Activated CD4-positive, alpha-beta memory T cell treated with anti-CD3 and anti-CD28 coated beads, Interleukin-2, amount 10 ng/mL, durations not matched to agents 7 days and 5 days (primary cell): ENCODE measurements around the gene FAM114A2. TPM values are rescaled to one million over a fixed set of nuclear protein-coding genes. Genes with fewer than 3 reads are reported as not detected.
"Not testable (repeated sequence)": the region's sequence is repeated elsewhere in the genome, so short reads cannot be mapped to it uniquely, and the experiment has no call there.

Source experiments
- CTCF ChIA-PET: fragments of 350-600 bp; sonication (Branson Sonifier 250); formaldehyde crosslinking; loops from one replicate; lab custom pipeline; 2021; ENCODE audit warnings: antibody characterized with exemption, inconsistent platforms; lab: Charles Lee
- POLR2A ChIA-PET: fragments of 350-600 bp; sonication (Branson Sonifier 250); formaldehyde crosslinking; loops from one replicate; lab custom pipeline; 2021; ENCODE audit warnings: antibody characterized with exemption; lab: Charles Lee
- DNase-seq: peaks from one replicate; pipeline ENCODE4 v3.0.0-alpha.2; 2020
- H3K27ac Mint-ChIP-seq: one replicate; pipeline ENCODE4 v1.8.0; 2021; ENCODE audit warnings: mild to moderate bottlenecking, mixed read lengths
- H3K27me3 Mint-ChIP-seq: one replicate; pipeline ENCODE4 v1.8.0; 2021; ENCODE audit warnings: mixed read lengths
- H3K36me3 Mint-ChIP-seq: one replicate; pipeline ENCODE4 v1.8.0; 2021; ENCODE audit warnings: low read depth, mixed read lengths
- H3K4me1 Mint-ChIP-seq: one replicate; pipeline ENCODE4 v1.8.0; 2021; ENCODE audit warnings: mixed read lengths
- H3K4me3 Mint-ChIP-seq: one replicate; pipeline ENCODE4 v1.8.0; 2021; ENCODE audit warnings: mild to moderate bottlenecking, mixed read lengths
- H3K9me3 Mint-ChIP-seq: one replicate; pipeline ENCODE4 v1.8.0; 2021; ENCODE audit warnings: mixed read lengths
- total RNA-seq, 2 experiments: library from RNA; stranded (reverse); gene quantifications; one replicate each; pipeline ENCODE4 v1.2.3, GENCODE V29; 2021

The FAM114A2 gene
- total RNA-seq, 2 experiments from 2014 or later, result 27.0 to 28.5 TPM

DNA sequence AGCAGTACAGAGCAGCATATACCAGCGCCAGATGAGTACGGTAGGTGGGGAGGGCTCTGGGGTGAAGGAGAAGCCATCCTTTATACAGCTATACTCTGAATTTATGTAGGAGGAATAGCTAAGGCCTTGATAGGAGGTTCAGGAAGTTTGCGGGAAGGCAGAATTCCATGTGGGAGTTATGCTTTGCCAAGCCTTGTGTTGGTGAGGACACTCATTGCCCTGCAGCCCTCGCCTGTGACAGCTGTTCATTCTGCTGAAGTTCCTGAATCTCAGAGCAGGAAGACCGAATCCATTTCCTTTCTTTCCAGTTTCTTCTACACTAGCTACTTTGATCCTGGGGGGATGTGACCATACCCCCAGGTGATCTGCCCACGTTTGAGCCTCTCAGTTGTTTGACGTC is 7.8 kb upstream of the FAM114A2 start:
- Mint-ChIP-seq H3K4me3 (no peak overlapping the region), H3K27ac (no peak overlapping the region), H3K9me3 (no peaks in the 10 kb centered on the region), H3K4me1 (peaks cover 46% of the 10 kb centered on the region), H3K36me3 (peaks cover 29% of the 10 kb centered on the region), H3K27me3 (no peaks in the 10 kb centered on the region)
- POLR2A ChIA-PET, result no interaction called here
- CTCF ChIA-PET, result interaction anchor here (4.1 kb wide), 1 partner anchor 26 kb away, joined by 23 read pairs; no protein-coding TSS in a partner anchor
- DNase-seq, result no peak

DNA sequence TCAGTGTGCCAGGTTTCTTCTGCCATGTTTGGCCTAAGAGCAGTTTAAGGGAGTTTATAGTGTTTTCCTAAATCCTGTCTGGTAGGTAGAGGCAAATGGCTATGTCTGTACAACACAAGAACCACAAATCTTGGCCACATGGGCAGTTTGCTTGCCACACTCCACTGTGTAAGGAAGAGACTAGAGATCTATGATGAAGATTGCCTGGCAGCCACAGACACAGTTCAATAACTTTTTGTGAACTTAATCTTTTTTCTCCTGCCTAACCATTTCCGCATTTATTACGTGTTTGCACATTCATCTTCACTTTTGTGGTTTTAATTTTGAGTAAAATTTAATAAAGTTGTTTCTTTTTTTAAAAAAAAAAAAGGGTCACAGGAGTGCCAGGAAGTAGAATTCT is 5.9 kb upstream of the FAM114A2 start:
- no peak for DNase-seq
- Mint-ChIP-seq H3K27me3 (no peaks in the 10 kb centered on the region), H3K4me3 (no peak overlapping the region), H3K9me3 (no peaks in the 10 kb centered on the region), H3K27ac (peak overlapping the region; percentile 2), H3K4me1 (peaks cover 61% of the 10 kb centered on the region), H3K36me3 (peaks cover 20% of the 10 kb centered on the region)
- ChIA-PET CTCF (interaction anchor here (1.0 kb wide), 1 partner anchor 28 kb away, joined by 3 read pairs; no protein-coding TSS in a partner anchor), POLR2A (interaction anchor here (1.1 kb wide), 2 partner anchors 28 to 145 kb away, joined by 3 read pairs; no protein-coding TSS in a partner anchor)

DNA sequence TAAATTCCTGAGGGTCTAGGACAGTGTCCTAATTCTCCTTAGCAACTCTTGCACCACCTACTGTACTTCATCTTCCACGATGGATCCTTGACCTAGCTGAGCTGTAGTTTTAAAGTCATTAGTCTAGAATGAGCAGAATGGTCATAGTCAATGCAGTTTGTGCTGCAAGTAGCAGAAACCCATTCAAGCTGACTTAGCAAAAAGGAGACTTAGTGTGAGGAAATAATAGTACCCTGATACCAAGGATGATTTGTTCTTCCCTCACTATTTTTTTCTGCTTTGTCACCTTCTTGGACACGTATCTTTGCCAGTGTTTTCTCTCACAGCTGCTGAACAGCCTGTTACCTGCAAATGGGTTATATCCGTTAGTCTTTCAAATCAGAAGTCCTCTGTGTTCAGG is 5.4 kb upstream of the FAM114A2 start:
- Mint-ChIP-seq H3K4me1 (peaks cover 65% of the 10 kb centered on the region), H3K9me3 (no peaks in the 10 kb centered on the region), H3K36me3 (peaks cover 20% of the 10 kb centered on the region), H3K27me3 (no peaks in the 10 kb centered on the region), H3K27ac (no peak overlapping the region), H3K4me3 (no peak overlapping the region)
- CTCF ChIA-PET, result no interaction called here
- DNase-seq, result no peak
- POLR2A ChIA-PET, result no interaction called here

DNA sequence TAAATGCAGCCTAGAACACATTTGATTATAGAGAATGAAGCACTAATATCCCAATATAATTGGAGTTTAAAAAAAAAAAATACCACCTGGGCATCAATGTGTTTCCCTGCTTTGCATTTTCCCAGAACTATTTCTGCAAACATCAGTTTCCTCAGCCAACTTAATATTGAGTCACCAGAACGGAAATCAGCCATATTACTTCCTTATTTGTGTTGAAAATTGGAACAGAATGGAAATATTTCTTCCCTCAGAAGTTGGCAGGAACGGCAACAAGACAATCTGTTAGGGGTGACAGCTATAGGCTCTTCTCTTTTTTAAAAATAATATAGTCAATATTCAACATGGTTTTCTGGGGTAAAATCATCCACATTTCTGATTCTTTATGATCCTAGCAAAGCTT is 4.1 kb upstream of the FAM114A2 start:
- H3K27ac Mint-ChIP-seq, result no peak overlapping the region
- H3K36me3 Mint-ChIP-seq, result peaks cover 20% of the 10 kb centered on the region
- CTCF ChIA-PET, result no interaction called here

DNA sequence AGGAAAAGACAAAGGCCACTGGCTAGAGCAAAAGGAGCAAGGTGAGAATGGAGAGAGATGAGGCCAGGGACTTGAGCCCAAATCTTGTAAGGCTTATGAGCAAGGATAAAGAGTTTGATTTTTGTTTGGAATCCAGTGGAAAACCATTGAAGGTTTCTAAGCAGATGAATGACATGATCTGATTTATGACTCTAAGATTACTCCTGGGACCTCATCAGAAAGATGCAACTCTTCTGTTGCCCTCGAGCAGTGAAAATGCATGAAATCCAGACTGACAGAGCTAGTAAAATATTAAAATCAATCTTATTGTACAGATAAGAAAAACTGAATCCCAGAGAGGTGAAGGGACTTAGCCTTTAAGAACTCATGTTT is 734 bp upstream of the FAM114A2 start:
- no peaks in the 10 kb centered on the region for H3K27me3 Mint-ChIP-seq
- H3K27ac Mint-ChIP-seq, result peak overlapping the region; percentile 96
- no peaks in the 10 kb centered on the region for H3K9me3 Mint-ChIP-seq
- DNase-seq, result no peak
- H3K4me1 Mint-ChIP-seq, result peaks cover 55% of the 10 kb centered on the region
- CTCF ChIA-PET, result interaction anchor here (0.8 to 5.0 kb wide), 7 partner anchors 20 to 182 kb away, joined by 3 to 38 read pairs (median 9); partner anchors contain the start of gene GALNT10
- peak overlapping the region; percentile 99 for H3K4me3 Mint-ChIP-seq
- peaks cover 15% of the 10 kb centered on the region for H3K36me3 Mint-ChIP-seq
- POLR2A ChIA-PET, result interaction anchor here (0.7 to 3.6 kb wide), 21 partner anchors 11 to 790 kb away, joined by 3 to 36 read pairs (median 6); partner anchors contain the start of genes GALNT10 and SAP30L

More for the DNA sequence above, 4.1 kb upstream of the FAM114A2 start:
- no peak overlapping the region for H3K4me3 Mint-ChIP-seq
- H3K27me3 Mint-ChIP-seq, result no peaks in the 10 kb centered on the region
- peaks cover 70% of the 10 kb centered on the region for H3K4me1 Mint-ChIP-seq
- no peaks in the 10 kb centered on the region for H3K9me3 Mint-ChIP-seq
- DNase-seq, result no peak
- POLR2A ChIA-PET, result interaction anchor here (0.7 kb wide), 1 partner anchor 32 kb away, joined by 3 read pairs; no protein-coding TSS in a partner anchor

DNA sequence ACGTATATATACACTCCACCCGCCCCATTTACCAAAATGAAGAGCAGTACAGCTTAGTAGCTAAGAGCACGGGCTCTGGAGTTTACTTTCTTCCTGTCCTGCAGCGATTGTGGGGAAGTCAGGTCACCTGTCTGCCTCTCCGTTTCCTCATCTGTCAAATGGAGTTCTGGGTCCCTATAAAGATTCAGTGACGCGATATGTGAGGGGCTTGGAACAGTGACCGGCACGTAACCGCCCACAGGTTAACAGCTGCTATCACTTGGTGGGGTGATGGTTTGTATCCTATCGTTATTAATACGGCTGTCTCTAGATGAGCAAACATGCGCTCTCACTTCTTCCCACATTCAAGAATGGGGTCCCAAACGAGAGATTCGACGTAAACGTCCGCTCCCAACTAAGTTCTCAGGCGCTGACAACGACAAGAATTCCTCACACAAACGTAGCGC is 426 bp downstream of the FAM114A2 start:
- Mint-ChIP-seq H3K27ac (peak overlapping the region; percentile 96), H3K36me3 (peaks cover 15% of the 10 kb centered on the region), H3K4me1 (peaks cover 46% of the 10 kb centered on the region), H3K27me3 (no peaks in the 10 kb centered on the region), H3K9me3 (no peaks in the 10 kb centered on the region), H3K4me3 (peak overlapping the region; percentile 99)
- POLR2A ChIA-PET, result interaction anchor here (0.7 to 3.6 kb wide), 23 partner anchors 11 to 410 kb away, joined by 3 to 36 read pairs (median 6); partner anchors contain the start of genes GALNT10 and SAP30L
- CTCF ChIA-PET, result interaction anchor here (1.0 to 5.0 kb wide), 9 partner anchors 10 to 367 kb away, joined by 3 to 38 read pairs (median 7); partner anchors contain the start of gene GALNT10
- DNase-seq, result peak; percentile 44

DNA sequence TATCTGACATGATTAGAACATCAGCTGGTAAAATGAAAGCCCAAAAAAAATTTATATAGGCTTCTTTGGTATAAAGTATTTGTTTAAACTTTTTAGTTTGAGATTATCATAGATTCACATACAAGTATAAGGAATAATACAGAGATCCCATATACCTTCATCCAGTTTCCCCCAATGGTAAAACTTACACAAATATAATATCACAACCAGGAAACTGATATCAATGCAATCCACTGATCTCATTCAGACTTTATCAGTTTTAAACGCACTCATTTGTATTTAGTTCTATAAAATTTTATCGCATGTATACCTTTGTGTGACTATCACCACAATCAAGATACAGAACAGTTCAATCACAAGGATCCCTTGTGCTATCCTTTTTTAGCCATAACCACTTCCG is 3.8 kb downstream of the FAM114A2 start:
- no peak overlapping the region for H3K27ac Mint-ChIP-seq
- H3K4me3 Mint-ChIP-seq, result no peak overlapping the region
- no peak for DNase-seq
- CTCF ChIA-PET, result interaction anchor here (0.9 to 1.2 kb wide), 2 partner anchors 38 to 149 kb away, joined by 3 to 4 read pairs; no protein-coding TSS in a partner anchor
- POLR2A ChIA-PET, result no interaction called here
- no peaks in the 10 kb centered on the region for H3K27me3 Mint-ChIP-seq
- peaks cover 22% of the 10 kb centered on the region for H3K4me1 Mint-ChIP-seq
- H3K9me3 Mint-ChIP-seq, result no peaks in the 10 kb centered on the region
- peaks cover 18% of the 10 kb centered on the region for H3K36me3 Mint-ChIP-seq

DNA sequence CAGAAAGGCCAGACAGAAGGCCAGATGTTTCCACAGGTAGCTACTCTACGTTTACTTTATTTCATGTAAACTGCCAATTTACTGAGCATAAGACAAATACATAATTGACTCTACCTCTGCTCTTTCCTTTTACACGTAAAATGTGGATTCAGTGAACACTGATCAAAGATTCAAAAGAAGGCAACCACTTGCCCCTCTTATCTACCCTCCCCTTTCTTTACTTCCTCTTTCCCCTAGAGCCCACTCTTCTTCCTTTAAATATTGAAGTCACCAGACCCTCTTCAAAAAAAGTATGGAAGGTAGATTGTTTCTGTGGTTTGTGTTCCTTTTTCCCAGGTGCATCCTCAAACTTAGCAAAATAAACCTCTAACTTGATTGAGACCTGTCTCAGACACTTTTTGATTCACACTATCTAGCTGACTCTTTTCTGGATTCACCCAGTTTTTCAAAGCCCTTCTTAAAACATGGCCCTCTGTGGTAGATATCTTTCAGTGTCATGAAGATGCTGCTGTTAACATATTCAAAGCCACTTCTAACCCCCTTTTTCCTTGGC is 6.7 kb downstream of the FAM114A2 start:
- ChIA-PET POLR2A (no interaction called here), CTCF (no interaction called here)
- Mint-ChIP-seq H3K4me1 (peaks cover 2% of the 10 kb centered on the region), H3K36me3 (peaks cover 18% of the 10 kb centered on the region), H3K27ac (no peak overlapping the region), H3K9me3 (no peaks in the 10 kb centered on the region), H3K27me3 (no peaks in the 10 kb centered on the region), H3K4me3 (no peak overlapping the region)
- no peak for DNase-seq

DNA sequence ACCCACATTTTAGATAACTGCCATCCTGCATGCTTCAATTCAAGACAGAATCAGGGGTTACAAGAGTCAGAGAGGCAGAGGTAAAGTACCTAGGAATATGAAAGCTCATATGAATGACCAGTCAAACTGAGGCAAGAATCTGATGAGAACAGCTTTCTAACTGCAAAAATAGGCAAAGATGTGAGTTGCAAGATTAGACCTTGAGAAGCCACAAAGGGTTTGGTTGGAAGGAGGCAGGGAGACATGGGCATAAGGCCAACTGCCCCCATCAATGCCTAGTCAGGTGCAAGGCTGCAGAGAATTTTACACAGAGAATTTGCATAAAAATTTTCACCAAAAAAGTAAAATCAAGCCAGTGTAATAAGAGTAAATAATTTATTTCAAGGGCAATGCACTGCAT is 12.8 kb downstream of the FAM114A2 start:
- H3K4me3 Mint-ChIP-seq, result no peak overlapping the region
- no peak overlapping the region for H3K27ac Mint-ChIP-seq
- no peak for DNase-seq
- peaks cover 38% of the 10 kb centered on the region for H3K36me3 Mint-ChIP-seq
- no peaks in the 10 kb centered on the region for H3K4me1 Mint-ChIP-seq
- no peaks in the 10 kb centered on the region for H3K27me3 Mint-ChIP-seq
- H3K9me3 Mint-ChIP-seq, result no peaks in the 10 kb centered on the region
- ChIA-PET POLR2A (interaction anchor here (0.6 to 1.3 kb wide), 2 partner anchors 13 to 50 kb away, joined by 3 to 6 read pairs; partner anchors contain the start of genes FAM114A2 and MFAP3), CTCF (interaction anchor here (0.7 kb wide), 2 partner anchors 50 to 1619 kb away, joined by 3 read pairs; no protein-coding TSS in a partner anchor)

DNA sequence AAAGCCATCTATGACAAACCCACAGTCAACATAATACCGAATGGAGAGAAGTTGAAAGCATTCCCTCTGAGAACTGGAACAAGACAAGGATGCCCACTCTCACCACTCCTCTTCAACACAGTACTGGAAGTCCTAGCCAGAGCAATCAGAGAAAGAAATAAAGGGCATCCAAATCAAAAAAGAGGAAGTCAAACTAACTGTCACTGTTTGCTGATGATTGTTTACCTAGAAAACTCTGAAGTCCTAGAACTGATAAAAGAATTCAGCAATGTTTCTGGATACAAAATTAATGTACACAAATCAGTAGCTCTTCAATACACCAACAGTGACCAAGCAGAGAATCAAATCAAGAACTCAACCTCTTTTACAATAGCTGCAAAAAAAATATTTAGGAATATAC is 19.8 kb downstream of the FAM114A2 start:
- H3K27ac Mint-ChIP-seq, H3K4me3 Mint-ChIP-seq, POLR2A ChIA-PET, H3K27me3 Mint-ChIP-seq, H3K4me1 Mint-ChIP-seq, DNase-seq, CTCF ChIA-PET, H3K9me3 Mint-ChIP-seq: not testable (repeated sequence)
- peaks cover 76% of the 10 kb centered on the region for H3K36me3 Mint-ChIP-seq

DNA sequence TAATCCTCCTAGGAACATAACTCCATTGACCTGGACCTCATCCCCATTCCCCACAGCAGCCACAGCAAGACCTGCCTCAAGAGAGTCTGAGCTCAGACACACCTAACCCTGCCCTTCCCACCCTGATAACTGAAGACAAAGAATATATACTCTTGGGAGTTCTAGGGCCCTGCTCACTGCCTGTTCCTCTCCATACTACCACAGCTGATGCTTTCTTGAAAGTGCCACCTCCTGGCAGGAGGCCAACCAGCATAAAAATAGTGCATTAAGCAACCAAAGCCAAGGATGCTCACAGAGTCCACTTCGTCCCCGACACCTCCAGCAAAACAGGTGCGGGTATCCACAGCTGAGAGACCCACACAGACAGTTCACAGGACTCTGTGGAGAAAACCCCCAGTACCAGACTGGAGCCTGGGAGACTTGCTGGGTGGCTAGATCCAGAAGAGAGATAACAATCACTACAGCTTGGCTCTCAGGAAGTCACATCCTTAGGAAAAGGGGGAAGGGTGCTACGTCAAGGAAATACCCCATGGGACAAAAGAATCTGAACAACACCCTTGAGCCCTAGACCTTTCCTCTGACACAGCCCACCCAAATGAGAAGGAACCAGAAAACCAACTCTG is 23.5 kb downstream of the FAM114A2 start:
- H3K27ac Mint-ChIP-seq, result no peak overlapping the region
- no peaks in the 10 kb centered on the region for H3K27me3 Mint-ChIP-seq
- H3K4me3 Mint-ChIP-seq, result no peak overlapping the region
- no peaks in the 10 kb centered on the region for H3K4me1 Mint-ChIP-seq
- CTCF ChIA-PET, result no interaction called here
- peaks cover 47% of the 10 kb centered on the region for H3K36me3 Mint-ChIP-seq
- no peaks in the 10 kb centered on the region for H3K9me3 Mint-ChIP-seq
- DNase-seq, result no peak
- POLR2A ChIA-PET, result no interaction called here

DNA sequence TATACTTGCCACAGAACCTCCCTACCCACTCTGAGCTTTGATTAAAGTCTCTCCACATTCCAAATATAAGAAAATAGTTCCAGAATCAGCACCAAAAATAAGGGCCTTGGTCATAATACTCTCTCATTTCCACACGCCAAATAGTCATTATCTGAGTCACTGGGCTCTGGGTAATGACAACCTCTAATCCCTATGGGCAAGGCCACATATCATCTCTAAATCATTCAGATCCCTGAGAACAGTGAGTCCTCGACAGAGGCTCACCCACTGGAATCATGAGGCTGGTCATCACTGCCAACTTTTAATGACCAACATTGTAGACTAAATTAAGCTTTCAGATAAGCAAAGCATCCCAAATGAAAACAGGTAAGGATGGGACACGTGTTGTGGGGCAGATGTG is 28.1 kb downstream of the FAM114A2 start:
- Mint-ChIP-seq H3K4me3 (no peak overlapping the region), H3K36me3 (peaks cover 12% of the 10 kb centered on the region), H3K4me1 (no peaks in the 10 kb centered on the region), H3K27ac (no peak overlapping the region), H3K27me3 (no peaks in the 10 kb centered on the region), H3K9me3 (no peaks in the 10 kb centered on the region)
- ChIA-PET CTCF (no interaction called here), POLR2A (no interaction called here)
- no peak for DNase-seq

DNA sequence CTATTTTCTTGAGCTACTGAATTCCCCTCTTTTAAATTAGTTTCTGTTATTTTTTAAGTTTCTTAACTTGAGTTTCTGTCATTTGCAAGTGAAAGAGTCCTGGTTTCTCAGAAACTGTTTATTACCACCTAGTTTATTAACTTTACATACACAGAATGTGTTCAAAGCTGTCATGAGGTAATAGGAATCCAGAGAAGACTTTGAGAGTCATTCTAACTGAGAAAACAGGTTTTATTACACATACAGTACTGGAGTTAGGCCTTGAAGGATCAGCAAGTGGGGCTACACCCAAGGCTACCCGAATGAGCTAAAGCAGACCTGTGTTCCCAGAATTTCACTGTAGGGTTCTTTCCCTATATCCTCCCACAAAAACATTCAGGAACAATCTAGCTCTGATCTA is 33.1 kb downstream of the FAM114A2 start:
- DNase-seq, result no peak
- ChIA-PET CTCF (no interaction called here), POLR2A (no interaction called here)
- Mint-ChIP-seq H3K9me3 (no peaks in the 10 kb centered on the region), H3K4me3 (no peak overlapping the region), H3K36me3 (no peaks in the 10 kb centered on the region), H3K27ac (no peak overlapping the region), H3K4me1 (no peaks in the 10 kb centered on the region), H3K27me3 (no peaks in the 10 kb centered on the region)
